Liver (tissue), 9 donors: ENCODE measurements around the gene CADM3. TPM values are rescaled to one million over a fixed set of nuclear protein-coding genes. Genes with fewer than 3 reads are reported as not detected.
A peak's percentile ranks its signal among the peaks of the same experiment; 100 is the strongest.

ENCODE experiments used
- DNase-seq: peaks from one replicate; pipeline ENCODE4 v3.0.0-alpha.2; 2017; ENCODE audit warnings: low spot score
- H3K27ac ChIP-seq, 2 donors: one replicate each; pipeline ENCODE4 v1.7.0; 2013; ENCODE audit warnings: inconsistent platforms in 2 of 2, low read length in 2 of 2, control low read depth in 1 of 2, low read depth in 1 of 2, mild to moderate bottlenecking in 1 of 2
- H3K27me3 ChIP-seq, 4 donors: one replicate each; pipeline versions ENCODE4 v1.6.1 to v1.7.0; 2013; ENCODE audit warnings: low read length in 3 of 4, inconsistent platforms in 1 of 4, mild to moderate bottlenecking in 1 of 4, moderate library complexity in 1 of 4; ENCODE audit not compliant: control insufficient read depth in 4 of 4, insufficient read depth in 4 of 4
- H3K36me3 ChIP-seq, 4 donors: one replicate each; pipeline versions ENCODE4 v1.6.1 to v1.7.0; 2013; ENCODE audit warnings: low read length in 3 of 4, mild to moderate bottlenecking in 3 of 4, low read depth in 1 of 4, moderate library complexity in 1 of 4; ENCODE audit not compliant: control insufficient read depth in 4 of 4, insufficient read depth in 3 of 4
- H3K4me1 ChIP-seq, 4 donors: one replicate each; pipeline versions ENCODE4 v1.6.1 to v1.7.0; 2013; ENCODE audit warnings: low read length in 3 of 4, mild to moderate bottlenecking in 3 of 4, moderate library complexity in 1 of 4; ENCODE audit not compliant: control insufficient read depth in 4 of 4, insufficient read depth in 4 of 4
- H3K4me3 ChIP-seq, 3 donors: one replicate each; pipeline versions ENCODE4 v1.6.1 to v1.7.0; 2013; ENCODE audit warnings: low read length in 3 of 3, control low read depth in 1 of 3, low read depth in 1 of 3, mild to moderate bottlenecking in 1 of 3
- H3K9ac ChIP-seq, 2 donors: one replicate each; pipeline ENCODE4 v1.7.0; 2013; ENCODE audit warnings: low read length in 2 of 2, mild to moderate bottlenecking in 2 of 2, moderate library complexity in 2 of 2, control low read depth in 1 of 2, low read depth in 1 of 2
- H3K9me3 ChIP-seq, 4 donors: one replicate each; pipeline versions ENCODE4 v1.6.1 to v1.7.0; 2013; ENCODE audit warnings: low read length in 3 of 4; ENCODE audit not compliant: control insufficient read depth in 4 of 4
- ATF3 ChIP-seq: IDR thresholded peaks from 2 replicates; pipeline ENCODE4 v1.6.1; 2016; ENCODE audit warnings: antibody characterized with exemption
- CTCF ChIP-seq: fragments of 150-350 bp; IDR thresholded peaks from 2 replicates; pipeline ENCODE4 v1.5.1; 2017; ENCODE audit warnings: improper control_type of control experiment, low read depth, low read length; ENCODE audit not compliant: missing input control
- EGR1 ChIP-seq, 2 donors: IDR thresholded peaks; 2 replicates each; pipeline ENCODE4 v1.6.1; 2016 to 2018; ENCODE audit warnings: antibody characterized with exemption in 2 of 2, low read depth in 2 of 2
- FOXA1 ChIP-seq: IDR thresholded peaks from 2 replicates; pipeline ENCODE4 v1.6.1; 2016; ENCODE audit warnings: antibody characterized with exemption
- GABPA ChIP-seq, 2 donors: IDR thresholded peaks in 1 of 2; conservative IDR thresholded peaks in 1 of 2; 2 replicates each; pipeline ENCODE4 v1.6.1; 2016; ENCODE audit warnings: antibody characterized with exemption in 2 of 2, mild to moderate bottlenecking in 1 of 2, moderate library complexity in 1 of 2
- HNF4A ChIP-seq, 2 donors: conservative IDR thresholded peaks; 2 replicates each; pipeline ENCODE4 v1.6.1; 2016; ENCODE audit warnings: antibody characterized with exemption in 2 of 2, mild to moderate bottlenecking in 2 of 2
- HNF4G ChIP-seq: IDR thresholded peaks from 2 replicates; pipeline ENCODE4 v1.6.1; 2016; ENCODE audit warnings: antibody characterized with exemption
- JUND ChIP-seq, 2 donors: IDR thresholded peaks; 2 replicates each; pipeline ENCODE4 v1.6.1; 2016; ENCODE audit warnings: antibody characterized with exemption in 2 of 2
- MAX ChIP-seq: IDR thresholded peaks from 2 replicates; pipeline ENCODE4 v1.6.1; 2016; ENCODE audit warnings: antibody characterized with exemption
- NR2F2 ChIP-seq: IDR thresholded peaks from 2 replicates; pipeline ENCODE4 v1.6.1; 2016; ENCODE audit warnings: antibody characterized with exemption
- RAD21 ChIP-seq, 2 donors: IDR thresholded peaks; 2 replicates each; pipeline ENCODE4 v1.6.1; 2016; ENCODE audit warnings: antibody characterized with exemption in 2 of 2, mild to moderate bottlenecking in 2 of 2
- REST ChIP-seq: IDR thresholded peaks from 2 replicates; pipeline ENCODE4 v1.6.1; 2016; ENCODE audit warnings: antibody characterized with exemption, mild to moderate bottlenecking
- RXRA ChIP-seq, 2 donors: IDR thresholded peaks; 2 replicates each; pipeline ENCODE4 v1.6.1; 2017 to 2018; ENCODE audit warnings: antibody characterized with exemption in 2 of 2, mild to moderate bottlenecking in 1 of 2
- SP1 ChIP-seq: IDR thresholded peaks from 2 replicates; pipeline ENCODE4 v1.6.1; 2018; ENCODE audit warnings: antibody characterized with exemption, mild to moderate bottlenecking
- TAF1 ChIP-seq: conservative IDR thresholded peaks from 2 replicates; pipeline ENCODE4 v1.6.1; 2016; ENCODE audit warnings: antibody characterized with exemption, mild to moderate bottlenecking
- YY1 ChIP-seq: IDR thresholded peaks from 2 replicates; pipeline ENCODE4 v1.6.1; 2016; ENCODE audit warnings: antibody characterized with exemption, mild to moderate bottlenecking
- ZBTB33 ChIP-seq: IDR thresholded peaks from 2 replicates; pipeline ENCODE4 v1.6.1; 2016; ENCODE audit warnings: antibody characterized with exemption
- WGBS: extraction: QIAGEN DNeasy Blood & Tissue Kit; methylation state at CpG from one replicate; pipeline ENCODE4 v1.1.7; 2013; 5-methylcytosine and 5-hydroxymethylcytosine counted together
- polyA plus RNA-seq, 2 donors: library from polyadenylated mRNA; stranded (reverse) in 1 of 2; unstranded in 1 of 2; fragments of 200-250 nt in 1 of 2; fragments of >200 nt in 1 of 2; fragmentation: Nextera tagmentation in 1 of 2; extraction: Ambion mirVana in 1 of 2; gene quantifications; one replicate each; pipeline versions ENCODE4 v1.2.1 to v1.2.3, GENCODE V29; 2013 to 2015
- total RNA-seq, 2 donors: library from RNA; depleted of rRNA; stranded (reverse); fragments of >200 nt; gene quantifications; one replicate each; pipeline ENCODE4 v1.2.3, GENCODE V29; 2014
- donor health status: healthy.
- donor health status: healthy.
- donor health status: healthy.
- donor health status: healthy.
- donor health status: healthy.

Gene CADM3
- total and polyA plus RNA-seq, 4 donors: 0.14 to 0.25 (median 0.16) TPM

GRCh38 chr1:159214149-159214760 is 42.8 kb downstream of the CADM3 start:
- H3K27ac ChIP-seq: no peak overlapping the region
- 5% methylated on average over 5 of the region's 5 CpGs for WGBS
- H3K27me3 ChIP-seq: no peaks in the 10 kb centered on the region
- H3K4me3 ChIP-seq: no peak overlapping the region
- DNase-seq: peak; percentile 65
- no peaks in the 10 kb centered on the region for H3K36me3 ChIP-seq
- no peak overlapping the region for H3K9ac ChIP-seq
- TF ChIP-seq SP1 (no peak), CTCF (peak; percentile 84), RAD21 (IDR thresholded peaks at IDR 0.05) (peak; percentile 82 to 91)
- peaks cover 0 to 2% (median 0%) of the 10 kb centered on the region in 4 donors for H3K4me1 ChIP-seq
- no peaks in the 10 kb centered on the region for H3K9me3 ChIP-seq

- Histone ChIP-seq H3K4me3 (no peak overlapping the region), H3K9me3 (no peaks in the 10 kb centered on the region), H3K27me3 (no peaks in the 10 kb centered on the region), H3K4me1 (no peaks in the 10 kb centered on the region), H3K9ac (no peak overlapping the region), H3K27ac (no peak overlapping the region), H3K36me3 (no peaks in the 10 kb centered on the region)
- 77% methylated on average over 14 of the region's 14 CpGs for WGBS
- TF ChIP-seq HNF4G: no peak
- no peak for TF ChIP-seq NR2F2
- TF ChIP-seq YY1: no peak
- TF ChIP-seq JUND (IDR thresholded peaks at IDR 0.05): no peak
- no peak for TF ChIP-seq SP1
- no peak for TF ChIP-seq EGR1 (IDR thresholded peaks at IDR 0.05; ENCODE audit: low read depth in 2 of 2)
- no peak for TF ChIP-seq CTCF
- TF ChIP-seq ATF3: no peak
- no peak for TF ChIP-seq MAX
- no peak for TF ChIP-seq RXRA (IDR thresholded peaks at IDR 0.05)
- TF ChIP-seq GABPA (IDR thresholded peaks at IDR 0.05 in 1 of 2, conservative IDR thresholded peaks at IDR 0.05 in 1 of 2): no peak
- TF ChIP-seq TAF1: no peak
- no peak for TF ChIP-seq REST
- TF ChIP-seq FOXA1: no peak
- no peak for TF ChIP-seq ZBTB33
- TF ChIP-seq HNF4A (conservative IDR thresholded peaks at IDR 0.05): no peak
- TF ChIP-seq RAD21 (IDR thresholded peaks at IDR 0.05): no peak
- no peak for DNase-seq
Measured at GRCh38 chr1:159218649-159219636, 47.5 kb downstream of the CADM3 start.
